NCI-H82 treated with DMSO at 0.1 percent for 48 hours (cell line): ENCODE results near the gene SIL1.

Experiments
- DNase-seq: peaks from one replicate; lab custom pipeline; 2025; ENCODE audit not compliant: unreplicated experiment; lab: John Stamatoyannopoulos, UW

The SIL1 gene

DNA sequence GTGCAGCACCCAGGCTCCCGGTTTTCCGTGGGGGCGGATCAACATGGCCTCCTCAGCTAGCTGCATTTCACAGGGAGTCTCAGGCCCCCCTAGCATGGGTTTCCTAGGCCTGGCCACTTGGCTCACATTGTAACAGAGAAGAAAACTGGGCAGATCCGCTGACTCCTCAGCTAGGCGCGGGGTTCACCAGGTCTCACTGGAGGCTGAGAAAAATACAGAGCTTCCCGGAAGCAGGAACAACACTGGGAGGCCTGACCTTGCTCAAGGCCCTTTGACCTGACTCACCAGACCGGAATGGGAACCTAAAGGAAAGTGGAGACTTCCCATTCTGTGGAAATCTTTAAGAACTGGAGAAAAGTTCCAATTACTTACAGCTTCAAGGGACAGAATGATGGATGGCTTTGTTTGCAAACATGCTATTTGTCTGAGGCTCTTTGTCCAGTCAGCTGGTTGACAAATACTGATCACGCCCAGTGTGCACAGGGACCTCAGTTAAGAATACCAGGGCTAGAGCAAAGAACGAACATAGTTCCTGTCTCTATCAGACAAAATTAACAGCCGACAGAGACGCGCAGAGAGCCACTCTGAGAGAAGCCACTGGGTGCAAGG is 234.3 kb downstream of the SIL1 start:
- no peak for DNase-seq

DNA sequence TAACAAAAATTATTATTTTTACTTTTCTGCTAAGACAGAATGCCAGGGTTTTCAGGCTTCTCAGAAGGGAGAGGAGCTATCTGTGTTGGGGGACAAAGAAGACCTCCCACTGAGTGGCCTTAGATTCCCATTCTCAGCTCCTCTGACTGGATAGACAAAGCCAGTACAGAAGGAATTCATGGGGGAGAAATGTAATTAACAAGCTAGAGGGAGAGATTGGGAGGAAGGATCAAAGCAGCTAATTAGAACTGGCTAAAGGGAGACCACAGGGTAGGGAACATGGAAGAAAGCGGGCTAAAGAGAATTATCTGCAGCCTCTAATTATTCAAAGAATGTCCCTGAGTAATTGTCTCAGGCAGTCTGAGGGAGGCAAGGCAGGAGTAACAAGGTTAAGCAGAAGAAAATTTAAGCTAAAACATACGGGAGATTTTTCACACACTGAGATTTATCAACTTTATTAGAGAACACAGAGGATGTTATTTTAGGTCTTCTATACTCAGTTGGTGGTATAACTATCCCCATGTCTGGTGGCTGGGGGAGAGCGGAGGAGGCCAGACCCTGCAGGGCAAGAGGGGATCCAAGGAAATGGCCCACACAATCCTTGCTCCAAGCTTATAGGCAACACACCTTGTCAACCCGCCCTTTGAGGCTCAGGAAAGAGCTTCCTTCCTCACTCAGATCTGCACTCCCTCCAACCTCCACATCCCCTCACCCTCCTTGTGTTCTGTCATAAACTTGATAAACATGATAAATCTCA is 235.4 kb downstream of the SIL1 start:
- peak; percentile 42 for DNase-seq

DNA sequence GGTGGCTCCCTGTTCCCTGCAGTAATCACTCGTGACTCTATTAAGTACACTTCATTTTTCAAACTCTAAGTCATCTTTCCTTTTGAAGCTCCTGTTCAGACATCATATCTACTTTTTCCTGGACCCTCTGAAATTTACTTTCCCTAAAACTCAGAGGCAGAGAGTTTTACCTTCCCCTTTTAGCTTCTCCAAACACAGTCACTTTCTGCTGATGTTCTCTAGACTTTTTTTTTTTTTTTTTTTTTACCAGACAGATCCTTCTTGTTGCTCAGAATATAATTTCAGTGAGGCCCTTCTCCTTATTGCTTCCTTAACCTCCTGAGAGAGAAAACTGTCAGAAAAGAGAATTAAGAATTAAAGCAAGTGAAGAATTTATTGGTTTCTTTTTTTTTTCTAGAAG is 236.4 kb downstream of the SIL1 start:
- DNase-seq, result no peak

DNA sequence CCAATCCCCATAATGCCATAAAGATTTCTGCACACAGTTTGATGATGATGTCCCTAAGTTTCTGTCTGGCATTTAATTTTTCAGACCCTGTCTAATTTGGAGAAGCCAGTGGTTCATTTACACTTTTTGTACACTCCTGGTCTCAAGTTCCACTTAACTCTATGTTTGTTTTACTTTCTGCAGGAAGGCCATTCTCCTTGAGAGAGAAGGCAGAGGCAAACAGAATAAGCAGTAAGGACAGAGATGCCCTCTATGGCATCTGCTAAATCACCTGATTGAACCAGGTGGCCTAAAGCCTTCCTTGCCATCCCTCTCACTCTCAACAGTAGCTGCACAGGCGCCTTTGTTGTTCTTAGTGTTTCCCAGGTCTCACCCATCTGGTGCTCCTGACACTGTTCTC is 236.9 kb downstream of the SIL1 start:
- DNase-seq, result peak; percentile 11

DNA sequence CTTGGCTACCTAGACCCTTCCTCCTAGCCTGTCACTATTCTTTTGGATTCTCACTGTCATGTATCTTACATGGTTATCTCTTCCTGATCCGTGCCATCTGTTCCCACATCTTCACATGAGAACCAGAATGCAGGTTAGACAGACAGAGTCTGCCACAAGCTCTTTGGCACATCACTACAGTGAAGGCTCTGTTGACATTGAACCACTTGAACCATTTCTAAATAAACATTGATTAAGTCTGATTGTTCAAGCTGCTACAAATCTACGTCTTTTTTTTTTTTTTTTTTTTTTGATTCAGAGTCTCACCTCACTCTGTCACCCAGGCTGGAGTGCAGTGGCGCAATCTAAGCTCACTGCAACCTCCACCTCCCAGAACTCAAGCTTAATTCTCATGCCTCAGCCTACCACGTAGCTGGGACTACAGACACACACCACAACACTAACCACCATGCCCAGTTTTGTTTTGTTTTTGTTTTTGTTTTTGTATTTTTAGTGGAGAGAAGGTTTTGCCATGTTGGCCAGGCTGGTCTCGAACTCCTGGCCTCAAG is 237.9 kb downstream of the SIL1 start:
- peak; percentile 51 for DNase-seq

DNA sequence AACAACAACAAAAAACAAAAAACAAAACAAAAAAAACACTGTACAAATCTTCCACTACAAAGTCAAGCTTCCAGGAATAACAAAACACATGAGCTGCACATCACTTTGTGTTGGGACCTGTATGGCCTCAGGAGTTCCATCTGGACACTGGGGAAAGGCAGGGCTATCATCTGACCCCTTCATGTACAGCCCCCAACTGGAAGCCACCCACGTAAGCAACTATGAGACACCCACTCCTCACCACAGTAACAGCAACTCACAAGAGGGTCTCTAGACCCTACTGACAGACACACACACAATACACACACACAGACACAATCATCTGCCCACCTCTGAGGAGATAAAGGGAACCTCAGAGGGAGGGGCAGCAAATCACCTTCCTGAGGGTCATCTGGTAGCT is 241.4 kb downstream of the SIL1 start:
- DNase-seq, result no peak

DNA sequence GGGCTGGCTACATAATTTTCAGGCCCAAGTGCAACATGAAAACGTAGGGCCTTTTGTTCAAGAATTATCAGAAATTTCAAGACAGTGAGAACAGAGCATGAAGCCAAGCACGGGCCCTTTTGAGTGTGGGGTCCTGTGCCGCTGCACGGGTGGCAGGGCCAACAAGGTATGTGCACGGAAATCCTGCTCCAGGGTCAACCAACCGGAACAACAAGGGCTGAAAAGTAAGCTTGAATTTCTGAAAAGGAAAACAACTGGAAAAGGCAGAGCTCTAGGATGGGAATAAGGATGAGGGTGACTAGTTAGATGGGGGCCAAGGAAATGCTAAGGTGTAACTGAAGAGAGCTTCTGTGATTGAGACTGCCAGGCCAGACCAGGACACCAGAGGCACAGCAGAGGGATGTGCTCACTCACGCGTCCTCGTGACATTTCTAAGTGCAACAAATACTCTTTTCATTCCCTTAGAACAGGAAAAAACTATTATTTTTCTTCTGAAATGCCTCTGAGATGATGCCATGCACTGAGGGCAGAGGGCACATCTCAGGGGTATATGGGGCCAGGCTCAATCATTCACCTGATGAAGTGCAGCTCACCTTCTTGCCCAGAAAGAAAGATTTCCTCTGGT is 242.4 kb downstream of the SIL1 start:
- no peak for DNase-seq

DNA sequence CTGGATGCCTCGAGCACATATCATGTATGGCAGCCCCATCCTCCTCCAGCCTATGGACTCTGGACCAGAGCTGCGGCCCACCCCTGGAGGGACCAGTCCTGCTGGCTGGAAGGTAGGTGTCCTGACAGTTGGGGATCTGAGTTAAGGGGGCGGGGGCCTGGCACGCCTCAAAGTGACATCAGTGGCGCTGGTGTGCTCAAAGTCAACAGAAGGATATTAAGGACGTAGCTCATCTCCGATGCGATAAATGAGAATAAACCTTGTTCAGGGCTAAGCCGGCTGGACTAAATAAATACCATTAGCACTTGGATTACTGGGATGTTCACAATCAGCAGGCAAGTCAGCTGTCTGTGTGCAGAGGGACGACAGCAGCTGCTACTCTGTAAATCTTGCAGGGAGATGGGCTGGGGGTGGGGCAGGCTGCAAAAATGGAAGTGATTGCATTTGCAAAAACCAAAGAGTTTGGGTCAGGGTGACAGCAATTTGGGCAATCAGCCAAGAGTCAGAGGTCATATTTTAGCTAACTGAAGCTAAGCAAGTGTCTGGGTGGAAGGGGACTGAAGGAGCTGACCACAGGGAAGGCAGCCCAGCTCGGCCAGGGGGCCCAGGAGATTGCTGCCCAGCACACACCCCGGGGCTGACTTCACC is 243.0 kb downstream of the SIL1 start:
- DNase-seq, result peak; percentile 97

DNA sequence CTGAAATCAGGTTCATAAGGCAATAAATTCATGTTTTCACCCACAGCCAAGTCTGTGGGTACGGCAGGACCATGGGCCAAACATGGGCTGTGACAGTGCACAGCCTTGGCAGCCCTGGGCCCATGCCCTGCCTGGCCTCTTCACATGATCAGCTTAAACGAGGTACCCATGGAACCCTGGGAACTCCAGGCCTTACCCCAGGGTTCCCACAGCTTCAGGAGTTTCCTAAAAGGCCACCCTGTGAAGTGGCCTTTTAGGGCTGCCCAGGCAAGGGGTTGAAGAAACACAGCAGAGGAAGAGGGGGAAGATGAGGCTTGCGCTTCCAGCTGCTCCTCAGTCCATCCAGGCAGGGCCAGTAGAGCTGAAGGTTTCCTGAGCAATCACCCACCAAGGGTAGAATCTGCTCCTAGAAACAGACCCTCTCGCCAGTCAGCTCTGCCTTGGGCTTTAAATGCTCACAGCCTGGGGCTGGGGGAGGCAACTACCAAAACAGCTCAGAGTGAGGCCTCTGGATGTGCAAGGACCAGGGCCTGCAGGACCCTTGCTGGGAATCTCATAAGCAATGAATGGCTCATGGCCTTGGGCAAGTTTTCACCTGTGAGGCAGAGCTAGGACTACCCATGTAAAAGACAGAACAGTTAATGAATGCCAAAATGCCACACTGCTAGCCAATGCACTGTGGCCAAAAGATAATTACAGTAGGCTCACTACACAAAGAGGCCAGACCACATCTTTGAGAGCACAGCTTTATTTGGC is 243.7 kb downstream of the SIL1 start:
- no peak for DNase-seq

DNA sequence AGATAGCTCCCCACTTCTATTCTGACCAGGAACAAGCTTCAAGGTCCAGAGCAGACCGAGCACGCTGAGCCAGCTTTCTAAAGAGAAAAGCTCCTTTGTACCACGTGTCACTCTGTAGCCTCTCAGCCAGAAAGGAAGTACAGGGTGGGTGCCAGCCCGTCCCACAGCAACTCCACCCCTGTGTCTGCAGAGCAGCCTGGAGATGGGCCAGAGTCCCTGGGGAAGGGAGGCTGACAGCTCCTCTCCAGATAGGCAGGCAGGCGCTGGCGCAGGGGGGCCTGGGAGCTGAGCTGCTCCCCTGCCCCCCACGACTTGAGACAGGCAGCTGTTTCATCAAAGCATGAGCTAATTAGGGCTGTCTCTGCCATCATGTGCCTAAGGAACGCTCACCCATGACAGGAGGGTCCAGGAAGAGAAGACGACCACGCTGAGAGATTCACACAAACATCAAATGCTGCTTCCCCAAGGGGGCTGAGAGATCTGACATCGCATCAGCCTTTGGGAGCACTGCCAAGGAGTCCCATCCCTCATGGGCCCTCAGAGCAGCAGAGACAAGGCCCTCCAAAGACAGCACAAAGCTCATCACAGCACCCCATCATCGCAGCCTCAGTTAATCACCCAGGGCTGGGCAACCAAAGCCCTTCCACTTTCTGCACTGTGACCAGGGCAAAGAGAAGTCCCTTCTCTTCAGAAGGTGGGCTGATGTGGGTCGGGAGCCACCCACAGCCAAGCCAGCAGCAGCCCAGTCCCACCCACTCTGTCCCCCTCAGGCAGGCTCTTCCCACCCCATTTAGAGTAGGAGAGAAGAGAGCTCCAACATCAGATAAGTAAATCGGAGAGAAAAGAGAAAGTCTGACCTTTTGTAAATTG is 244.5 kb downstream of the SIL1 start:
- peak; percentile 91 for DNase-seq

DNA sequence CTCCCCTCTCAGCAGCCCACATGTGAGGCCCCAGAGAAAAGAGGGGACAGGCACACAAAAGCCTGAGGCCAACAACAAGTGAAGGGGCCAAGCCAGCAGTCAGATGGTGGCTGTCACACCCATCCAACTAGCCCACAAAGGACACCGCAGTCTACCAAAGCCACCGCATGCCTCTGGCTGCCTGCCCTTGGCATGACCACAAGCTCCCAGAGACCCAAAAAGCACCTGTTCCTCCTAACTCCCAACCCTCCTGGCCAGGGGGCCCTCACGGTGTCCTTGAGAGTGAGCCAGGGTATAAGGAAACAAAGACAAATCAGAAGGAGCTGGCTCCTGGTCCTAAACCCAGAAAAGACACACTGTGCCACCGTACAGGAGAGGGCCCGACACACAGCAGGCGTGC is 245.2 kb downstream of the SIL1 start:
- DNase-seq, result no peak

DNA sequence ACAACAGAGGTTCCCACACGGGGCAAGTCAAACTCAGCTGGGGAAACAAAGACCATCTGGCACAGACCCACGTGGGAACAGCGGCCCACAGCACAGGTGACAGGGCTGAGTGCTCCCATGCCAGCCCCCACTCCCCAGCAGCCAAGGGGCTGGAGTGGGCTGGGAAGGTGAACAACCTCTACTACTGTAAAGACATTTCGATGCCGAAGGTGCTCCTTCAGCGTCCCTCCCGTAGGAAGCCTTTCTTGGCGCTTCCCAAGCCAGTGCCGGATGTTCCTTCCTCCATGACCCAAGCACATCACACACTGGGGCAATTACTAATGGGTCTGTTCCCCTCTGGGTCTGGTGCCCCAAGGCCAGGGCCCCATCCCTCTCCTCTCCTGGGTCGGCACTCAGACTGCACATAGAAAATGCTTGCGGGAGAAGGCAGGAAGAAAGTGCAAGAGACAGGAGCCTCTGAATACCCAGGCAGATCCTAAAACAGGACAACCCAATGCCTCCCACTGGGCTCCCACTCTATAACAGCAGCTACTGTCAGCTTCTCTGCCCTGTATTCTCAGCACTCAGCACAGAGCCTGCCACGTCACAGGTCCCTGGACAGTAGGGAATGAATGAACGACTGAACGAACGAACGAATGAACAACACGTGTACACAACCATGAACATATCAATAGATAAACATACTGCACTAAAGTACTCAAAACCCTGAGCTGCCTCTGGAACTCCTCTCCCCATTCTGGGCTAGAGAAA is 246.0 kb downstream of the SIL1 start:
- DNase-seq, result no peak

DNA sequence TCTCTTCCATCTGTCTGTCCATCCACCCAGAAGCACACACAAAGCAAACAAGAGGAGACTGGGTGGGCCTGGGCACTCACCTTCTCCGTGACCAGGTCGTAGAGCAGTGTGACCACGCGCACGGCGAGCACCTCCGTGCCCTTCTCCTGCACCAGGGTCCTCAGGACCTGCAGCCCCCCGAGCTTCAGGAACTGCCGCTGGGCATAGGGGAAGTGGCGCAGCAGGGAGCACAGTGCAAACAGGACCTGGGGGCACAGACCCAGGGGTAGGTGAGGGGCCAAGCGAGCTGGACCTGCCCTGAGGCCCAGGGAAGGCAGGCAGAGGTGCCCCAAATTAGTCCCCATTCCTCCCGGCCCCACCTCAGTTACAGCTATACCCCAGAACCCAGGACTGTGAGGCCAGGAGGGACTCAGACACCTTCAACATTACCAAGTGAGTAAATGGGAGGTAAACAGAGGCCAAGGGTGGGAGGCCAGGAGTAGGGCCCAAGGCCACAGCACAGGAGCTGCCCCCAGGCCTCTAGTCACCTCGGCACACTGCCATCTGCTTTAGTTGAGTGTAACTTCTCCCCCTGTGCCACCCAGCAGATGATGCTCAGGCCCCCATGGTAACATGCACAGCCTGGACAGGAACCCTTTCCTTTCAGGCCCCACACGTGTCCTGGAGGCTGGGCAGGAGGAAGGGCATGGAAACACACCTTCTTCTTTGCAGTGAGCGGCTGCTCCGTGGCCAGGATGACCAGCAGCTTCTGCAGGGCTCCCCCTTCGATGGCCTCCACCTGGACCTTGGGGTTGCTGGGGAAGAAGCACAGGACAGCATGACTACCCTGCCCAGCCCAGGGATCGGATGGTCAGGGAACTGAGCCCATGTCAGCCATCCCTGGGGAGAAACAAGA is 246.8 kb downstream of the SIL1 start:
- DNase-seq, result no peak

DNA sequence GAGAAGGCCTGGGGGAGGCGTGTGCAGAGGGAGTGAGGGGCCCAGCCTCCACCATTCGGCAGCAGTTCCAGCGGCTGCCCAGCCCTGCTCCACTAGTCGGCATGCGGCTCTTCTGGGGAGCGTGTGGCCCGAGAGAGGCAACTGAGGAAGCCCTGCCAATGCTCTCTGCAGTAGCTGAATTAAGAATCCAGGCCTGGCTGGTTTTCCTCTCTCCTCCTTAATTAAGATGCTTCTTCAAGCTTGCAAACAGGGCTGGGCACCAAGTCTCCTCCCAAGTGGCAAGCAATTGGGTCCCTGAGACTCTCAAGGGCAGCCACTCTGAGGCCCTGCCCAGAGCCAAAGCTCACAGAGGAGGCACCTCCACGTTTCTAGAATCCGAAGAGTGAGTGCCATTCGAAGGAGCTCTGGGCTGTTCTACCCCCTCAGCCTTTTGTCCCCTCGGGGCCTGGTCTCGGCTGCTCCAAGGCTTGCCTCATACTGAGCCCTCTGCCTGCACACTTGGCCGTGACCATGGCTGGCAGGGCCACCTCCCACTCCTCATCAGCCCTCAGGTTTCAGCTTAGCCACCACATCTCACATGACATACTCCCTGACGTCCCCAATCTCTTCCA is 247.6 kb downstream of the SIL1 start:
- no peak for DNase-seq

DNA sequence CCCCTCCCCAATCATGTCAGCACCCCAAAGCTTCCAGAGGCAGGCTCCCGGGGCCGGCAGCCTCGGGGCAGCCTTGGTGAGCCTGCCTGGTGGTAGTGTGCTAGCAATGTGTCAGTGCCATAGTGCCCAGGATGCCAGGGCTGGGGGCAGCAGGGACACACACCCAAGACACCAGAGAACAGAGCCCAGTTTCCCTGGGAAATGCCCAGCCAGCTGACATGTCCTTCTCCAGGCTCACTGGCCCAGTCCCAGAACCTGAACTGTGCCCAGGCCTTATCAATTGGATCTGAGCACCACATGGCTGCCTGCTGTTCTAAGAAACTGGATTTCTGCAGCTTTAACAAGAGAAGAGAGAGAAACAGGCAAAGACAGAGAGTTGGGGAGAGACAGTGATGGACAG is 248.2 kb downstream of the SIL1 start:
- DNase-seq, result no peak

DNA sequence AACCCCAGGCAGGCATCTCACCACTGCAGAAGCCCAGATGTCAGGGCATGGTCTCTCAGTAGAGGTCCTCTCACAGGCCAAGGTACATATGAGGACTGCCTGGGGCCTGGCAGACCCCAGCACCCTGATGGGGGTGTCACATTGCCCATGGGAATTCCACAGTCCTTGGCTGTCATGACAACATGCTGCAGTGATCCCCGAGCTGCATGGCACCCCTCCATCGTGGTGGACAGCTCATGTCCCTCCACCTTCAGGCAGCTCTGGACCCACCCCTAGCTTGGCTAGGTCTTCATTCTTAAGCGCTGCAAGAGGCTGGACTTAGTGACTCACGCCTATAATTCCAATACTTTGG is 249.0 kb downstream of the SIL1 start:
- DNase-seq, result no peak

DNA sequence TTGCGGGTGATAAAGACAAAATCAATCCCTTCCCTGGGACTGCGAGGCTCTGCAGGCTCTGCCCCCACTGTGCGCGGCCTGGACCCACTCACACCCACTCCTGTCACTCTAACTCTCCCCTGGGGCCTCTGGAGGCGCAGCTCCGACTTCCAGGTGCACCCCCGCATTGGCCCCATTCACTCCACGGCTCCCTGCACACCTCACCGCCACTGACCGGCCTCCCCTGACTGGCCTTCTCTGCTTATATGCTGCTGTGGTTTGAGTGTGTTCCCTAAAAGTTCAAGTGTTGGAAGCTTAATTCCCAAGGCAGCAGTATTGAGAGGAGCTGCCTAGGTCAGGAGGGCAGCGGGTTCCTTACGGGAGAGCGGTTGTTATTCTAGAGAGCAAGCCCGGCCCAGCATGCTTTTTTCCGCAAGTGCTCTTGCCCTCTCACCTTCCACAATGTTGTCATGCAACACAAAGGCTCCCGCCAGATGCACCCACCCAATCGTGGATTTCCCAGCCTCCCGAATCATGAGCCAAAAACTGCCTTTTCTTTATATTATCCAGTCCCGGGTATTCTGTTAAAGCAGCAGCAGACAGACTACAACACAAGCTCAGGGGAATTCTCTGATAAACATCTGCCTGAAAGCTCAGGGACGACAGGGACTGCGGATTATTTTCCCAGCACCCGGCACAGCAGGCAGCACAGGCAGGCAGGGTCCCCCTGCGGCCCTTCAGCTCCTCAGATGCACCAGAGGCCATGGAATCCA is 249.5 kb downstream of the SIL1 start:
- DNase-seq, result peak; percentile 11
